SK-N-SH treated with all-trans-retinoic acid at 6 μM for 48 hours (cell line): ENCODE data around the gene NFIB.

Experiments
- ATAC-seq: fragments of 200-7000 bp; cut with Tn5 transposase; 3 replicates; pipeline ENCODE4 v1.9.1; 2020; ENCODE audit warnings: mild to moderate bottlenecking, moderate library complexity
- ARNTL ChIP-seq: fragments of 450-650 bp; formaldehyde crosslinking; IDR thresholded peaks from 2 replicates; pipeline ENCODE4 v1.5.0; 2020; ENCODE audit warnings: low read depth, mild to moderate bottlenecking, moderate library complexity, borderline replicate concordance
- BACH2 ChIP-seq: fragments of 250-450 bp; sonication (Bioruptor Pico); IDR thresholded peaks from 2 replicates; pipeline ENCODE4 v1.9.0; 2021; ENCODE audit warnings: mild to moderate bottlenecking, borderline replicate concordance
- CREB5 ChIP-seq: fragments of 250-450 bp; sonication (Bioruptor Pico); IDR thresholded peaks from 2 replicates; pipeline ENCODE4 v1.5.1; 2020; ENCODE audit warnings: low read depth, mild to moderate bottlenecking, moderate library complexity
- CSDC2 ChIP-seq: fragments of 250-450 bp; sonication (Bioruptor Pico); IDR thresholded peaks from 2 replicates; pipeline ENCODE4 v1.5.0; 2020; ENCODE audit warnings: mild to moderate bottlenecking, moderate library complexity
- ESRRG ChIP-seq: fragments of 250-450 bp; sonication (Bioruptor Pico); IDR thresholded peaks from 2 replicates; pipeline ENCODE4 v1.6.1; 2021; ENCODE audit warnings: mild to moderate bottlenecking
- GLIS3 ChIP-seq: fragments of 250-450 bp; sonication (Bioruptor Pico); IDR thresholded peaks from 2 replicates; pipeline ENCODE4 v1.5.0; 2020; ENCODE audit warnings: mild to moderate bottlenecking, moderate library complexity
- ISL1 ChIP-seq: fragments of 250-450 bp; sonication (Bioruptor Pico); IDR thresholded peaks from 2 replicates; pipeline ENCODE4 v2.1.2; 2022; ENCODE audit warnings: mild to moderate bottlenecking, moderate library complexity
- OSR1 ChIP-seq: fragments of 250-450 bp; sonication (Bioruptor Pico); IDR thresholded peaks from 2 replicates; pipeline ENCODE4 v1.8.0; 2022; ENCODE audit warnings: moderate library complexity, mild to moderate bottlenecking, inconsistent platforms
- PATZ1 ChIP-seq: fragments of 250-450 bp; sonication (Bioruptor Pico); IDR thresholded peaks from 2 replicates; pipeline ENCODE4 v1.8.0; 2020; ENCODE audit warnings: mild to moderate bottlenecking, moderate library complexity, borderline replicate concordance
- POU6F1 ChIP-seq: fragments of 250-450 bp; sonication (Bioruptor Pico); IDR thresholded peaks from 2 replicates; pipeline ENCODE4 v1.8.0; 2021; ENCODE audit warnings: low read depth, mild to moderate bottlenecking, moderate library complexity, borderline replicate concordance
- PPARA ChIP-seq: fragments of 250-450 bp; sonication (Bioruptor Pico); IDR thresholded peaks from 2 replicates; pipeline ENCODE4 v1.5.0; 2020; ENCODE audit warnings: mild to moderate bottlenecking, borderline replicate concordance
- RARB ChIP-seq: fragments of 250-450 bp; sonication (Bioruptor Pico); IDR thresholded peaks from 2 replicates; pipeline ENCODE4 v1.8.0; 2021; ENCODE audit warnings: mild to moderate bottlenecking, moderate library complexity
- SNAI2 ChIP-seq: fragments of 250-450 bp; sonication (Bioruptor Pico); IDR thresholded peaks from 2 replicates; pipeline ENCODE4 v1.5.0; 2020; ENCODE audit warnings: mild to moderate bottlenecking, moderate library complexity
- TCF4 ChIP-seq: fragments of 250-450 bp; sonication (Bioruptor Pico); IDR thresholded peaks from 2 replicates; pipeline ENCODE4 v1.8.0; 2021; ENCODE audit warnings: mild to moderate bottlenecking, moderate library complexity, borderline replicate concordance
- TOX ChIP-seq: fragments of 250-450 bp; sonication (Bioruptor Pico); IDR thresholded peaks from 2 replicates; pipeline ENCODE4 v1.8.0; 2021; ENCODE audit warnings: mild to moderate bottlenecking, moderate library complexity, borderline replicate concordance
- TSHZ2 ChIP-seq: fragments of 250-450 bp; sonication (Bioruptor Pico); IDR thresholded peaks from 2 replicates; pipeline ENCODE4 v1.5.0; 2020; ENCODE audit warnings: mild to moderate bottlenecking, moderate library complexity
- ZC3H10 ChIP-seq: fragments of 250-450 bp; sonication (Bioruptor Pico); IDR thresholded peaks from 2 replicates; pipeline ENCODE4 v1.5.1; 2021; ENCODE audit warnings: mild to moderate bottlenecking, moderate library complexity
- ZFP3 ChIP-seq: fragments of 250-450 bp; sonication (Bioruptor Pico); IDR thresholded peaks from 2 replicates; pipeline ENCODE4 v1.5.0; 2020; ENCODE audit warnings: mild to moderate bottlenecking, moderate library complexity
- ZFP30 ChIP-seq: fragments of 450-650 bp; formaldehyde crosslinking; IDR thresholded peaks from 2 replicates; pipeline ENCODE4 v1.5.0; 2022; ENCODE audit warnings: mild to moderate bottlenecking, moderate library complexity
- ZNF565 ChIP-seq: fragments of 450-650 bp; formaldehyde crosslinking; conservative IDR thresholded peaks from 2 replicates; pipeline ENCODE4 v1.5.0; 2020; ENCODE audit warnings: low read depth, mild to moderate bottlenecking, moderate library complexity
- ZNF70 ChIP-seq: fragments of 450-650 bp; formaldehyde crosslinking; IDR thresholded peaks from 2 replicates; pipeline ENCODE4 v1.5.0; 2020; ENCODE audit warnings: mild to moderate bottlenecking, moderate library complexity
- ZNF8 ChIP-seq: fragments of 450-650 bp; formaldehyde crosslinking; IDR thresholded peaks from 2 replicates; pipeline ENCODE4 v1.5.0; 2020; ENCODE audit warnings: mild to moderate bottlenecking, moderate library complexity
- TF ChIP-seq, protein P1 (sequence below): fragments of 250-450 bp; sonication (Bioruptor Pico); IDR thresholded peaks from 2 replicates; pipeline ENCODE4 v1.5.1; 2021; ENCODE audit warnings: mild to moderate bottlenecking, moderate library complexity

The NFIB gene

DNA sequence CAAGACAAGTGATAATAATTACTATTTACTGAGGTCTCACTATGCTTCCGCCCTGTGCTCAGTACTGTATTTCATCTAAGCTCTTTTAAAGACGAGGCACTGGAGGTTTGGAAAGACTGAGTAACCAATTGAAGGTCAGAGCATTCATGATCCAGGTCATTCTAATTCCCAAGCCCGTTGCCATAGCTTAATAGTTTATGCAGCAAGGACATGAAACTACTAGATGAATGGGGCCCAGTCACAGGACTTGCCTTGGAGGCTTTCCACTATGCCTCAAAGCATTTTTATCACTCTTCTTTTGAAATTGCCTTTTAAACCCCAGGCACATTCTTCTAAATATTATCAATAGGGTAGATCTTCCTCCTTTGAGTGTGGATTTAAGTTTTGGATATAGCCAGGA lies 17.2 kb upstream of the NFIB start:
- TF ChIP-seq, protein P1, sequence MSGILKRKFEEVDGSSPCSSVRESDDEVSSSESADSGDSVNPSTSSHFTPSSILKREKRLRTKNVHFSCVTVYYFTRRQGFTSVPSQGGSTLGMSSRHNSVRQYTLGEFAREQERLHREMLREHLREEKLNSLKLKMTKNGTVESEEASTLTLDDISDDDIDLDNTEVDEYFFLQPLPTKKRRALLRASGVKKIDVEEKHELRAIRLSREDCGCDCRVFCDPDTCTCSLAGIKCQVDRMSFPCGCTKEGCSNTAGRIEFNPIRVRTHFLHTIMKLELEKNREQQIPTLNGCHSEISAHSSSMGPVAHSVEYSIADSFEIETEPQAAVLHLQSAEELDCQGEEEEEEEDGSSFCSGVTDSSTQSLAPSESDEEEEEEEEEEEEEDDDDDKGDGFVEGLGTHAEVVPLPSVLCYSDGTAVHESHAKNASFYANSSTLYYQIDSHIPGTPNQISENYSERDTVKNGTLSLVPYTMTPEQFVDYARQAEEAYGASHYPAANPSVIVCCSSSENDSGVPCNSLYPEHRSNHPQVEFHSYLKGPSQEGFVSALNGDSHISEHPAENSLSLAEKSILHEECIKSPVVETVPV: no peak
- TF ChIP-seq RARB (no peak), OSR1 (CRISPR knock-in tag) (no peak), ESRRG (CRISPR knock-in tag) (no peak), BACH2 (CRISPR knock-in tag) (no peak), PATZ1 (CRISPR knock-in tag) (no peak), CSDC2 (CRISPR knock-in tag) (no peak), TCF4 (CRISPR knock-in tag) (no peak), ZFP30 (CRISPR knock-in tag) (no peak), ZC3H10 (CRISPR knock-in tag) (no peak), TSHZ2 (no peak), ISL1 (CRISPR knock-in tag) (no peak), ZNF565 (CRISPR knock-in tag) (no peak), POU6F1 (no peak), GLIS3 (no peak), CREB5 (CRISPR knock-in tag) (no peak), SNAI2 (CRISPR knock-in tag) (no peak), ZNF8 (CRISPR knock-in tag) (no peak), ZNF70 (CRISPR knock-in tag) (no peak)
- no peak for ATAC-seq

GRCh38 chr9:14327036-14327435 lies 13.1 kb upstream of the NFIB start:
- ATAC-seq: no peak
- TF ChIP-seq ZFP30 (CRISPR knock-in tag): no peak
- TF ChIP-seq ZNF70 (CRISPR knock-in tag): no peak
- TF ChIP-seq RARB: no peak
- no peak for TF ChIP-seq PPARA (CRISPR knock-in tag)
- TF ChIP-seq PATZ1 (CRISPR knock-in tag): no peak
- TF ChIP-seq, protein P1: no peak
- no peak for TF ChIP-seq ZFP3 (CRISPR knock-in tag)
- no peak for TF ChIP-seq ISL1 (CRISPR knock-in tag)
- no peak for TF ChIP-seq CSDC2 (CRISPR knock-in tag)
- TF ChIP-seq TSHZ2: no peak
- no peak for TF ChIP-seq TCF4 (CRISPR knock-in tag)
- TF ChIP-seq TOX (CRISPR knock-in tag): no peak
- no peak for TF ChIP-seq ARNTL (CRISPR knock-in tag)
